HCT116 (cell line): Measurements from ENCODE around the gene GJD3. TPM values are rescaled to one million over a fixed set of nuclear protein-coding genes. Genes with fewer than 3 reads are reported as not detected.
"Not testable (repeated sequence)": the region's sequence is repeated elsewhere in the genome, so short reads cannot be mapped to it uniquely, and the experiment has no call there.

ENCODE experiments used
- ATAC-seq: fragments of 200-7000 bp; cut with Tn5 transposase; 2 replicates; pipeline ENCODE4 v1.9.1; 2020; ENCODE audit warnings: mild to moderate bottlenecking, moderate library complexity
- BruUV-seq: library from RNA; stranded (reverse); fragments of 400-500 nt; replicated peaks from 2 replicates; lab custom pipeline; 2021; lab: Mats Ljungman, UMichigan
- CTCF ChIA-PET: fragments of 300-600 bp; sonication (Branson Sonifier 250); formaldehyde crosslinking; loops from one replicate; lab custom pipeline; 2021; ENCODE audit warnings: antibody characterized with exemption; lab: Charles Lee
- POLR2A ChIA-PET: fragments of 300-600, 350-600 bp; sonication (Branson Sonifier 250); formaldehyde crosslinking; loops from one replicate; lab custom pipeline; 2021; ENCODE audit warnings: antibody characterized with exemption; lab: Charles Lee
- RAD21 ChIA-PET, 2 experiments: fragments of 300-600 bp; sonication (Branson Sonifier 250); formaldehyde crosslinking; loops; one replicate each; lab custom pipeline; 2023; ENCODE audit warnings: low total read pairs in 2 of 2; ENCODE audit not compliant: uncharacterized antibody in 2 of 2, unreplicated experiment in 2 of 2, low non-redundant PET in 1 of 2; lab: Charles Lee
- DNase-seq: peaks from one replicate; pipeline ENCODE4 v3.0.0-alpha.2; 2010; ENCODE audit warnings: low read depth, low spot score
- H2AFZ ChIP-seq: fragments of 200-600 bp; shearing (Covaris generic), sonication (generic); 2 replicates; pipeline ENCODE4 v1.6.1; 2017; ENCODE audit warnings: low read depth, mixed run types, mixed read lengths, antibody characterized with exemption, low read length; ENCODE audit not compliant: poor library complexity, severe bottlenecking
- H3K27ac ChIP-seq: 2 replicates; pipeline ENCODE4 v1.5.1; 2012; ENCODE audit warnings: low read depth, low read length
- H3K27me3 ChIP-seq: fragments of 200-600 bp; sonication (generic); 2 replicates; pipeline ENCODE4 v1.6.1; 2016; ENCODE audit warnings: mixed run types, low read length, mixed read lengths; ENCODE audit not compliant: insufficient read depth
- H3K36me3 ChIP-seq, 2 experiments: fragments of 200-500 bp in 1 of 2; fragments of 200-600 bp in 1 of 2; sonication (Bioruptor generic) in 1 of 2; sonication (generic) in 1 of 2; 2 replicates each; pipeline versions ENCODE4 v1.5.1 to v1.6.1; 2014 to 2016; ENCODE audit warnings: low read length in 2 of 2, inconsistent platforms in 1 of 2, mixed read lengths in 1 of 2, mixed run types in 1 of 2; ENCODE audit not compliant: insufficient read depth in 2 of 2, control insufficient read depth in 1 of 2
- H3K4me1 ChIP-seq, 2 experiments: fragments of 200-600 bp in 1 of 2; sonication (generic) in 1 of 2; 2 replicates each; pipeline versions ENCODE4 v1.5.1 to v1.6.1; 2012 to 2017; ENCODE audit warnings: low read length in 2 of 2, inconsistent platforms in 1 of 2, mild to moderate bottlenecking in 1 of 2, mixed read lengths in 1 of 2, mixed run types in 1 of 2, moderate library complexity in 1 of 2; ENCODE audit not compliant: insufficient read depth in 2 of 2, control insufficient read depth in 1 of 2
- H3K4me2 ChIP-seq: fragments of 200-600 bp; sonication (generic); 2 replicates; pipeline ENCODE4 v1.6.1; 2017; ENCODE audit warnings: mixed run types, low read length, mixed read lengths
- H3K4me3 ChIP-seq, 2 experiments: fragments of 200-600 bp in 1 of 2; sonication (generic) in 1 of 2; replicated peaks in 1 of 2; 2 replicates each; pipeline ENCODE4 v1.5.1; 2011 to 2016; ENCODE audit warnings: low read length in 2 of 2, control low read depth in 1 of 2, low read depth in 1 of 2, mild to moderate bottlenecking in 1 of 2, mixed read lengths in 1 of 2, mixed run types in 1 of 2
- H3K79me2 ChIP-seq: fragments of 200-600 bp; sonication (generic); 2 replicates; pipeline ENCODE4 v1.6.1; 2017; ENCODE audit warnings: mild to moderate bottlenecking, mixed run types, low read length, moderate library complexity, mixed read lengths; ENCODE audit not compliant: insufficient read depth
- H3K9ac ChIP-seq: fragments of 200-600 bp; sonication (generic); 2 replicates; pipeline ENCODE4 v1.6.1; 2016; ENCODE audit warnings: low read length, mixed read lengths
- H3K9me2 ChIP-seq: fragments of 200-600 bp; sonication (generic), shearing (Covaris generic); 2 replicates; pipeline ENCODE4 v1.6.1; 2017; ENCODE audit warnings: mixed run types, mild to moderate bottlenecking, moderate library complexity; ENCODE audit not compliant: insufficient read depth
- H3K9me3 ChIP-seq, 2 experiments: fragments of 200-500 bp in 1 of 2; fragments of 200-600 bp in 1 of 2; sonication (Bioruptor generic) in 1 of 2; sonication (generic) in 1 of 2; 2 replicates each; pipeline ENCODE4 v1.6.1; 2014 to 2017; ENCODE audit warnings: low read length in 2 of 2, mixed read lengths in 2 of 2, inconsistent platforms in 1 of 2, low read depth in 1 of 2, mild to moderate bottlenecking in 1 of 2, mixed run types in 1 of 2, moderate library complexity in 1 of 2; ENCODE audit not compliant: control insufficient read depth in 1 of 2, insufficient read depth in 1 of 2
- H4K20me1 ChIP-seq: fragments of 200-600 bp; sonication (generic), shearing (Covaris generic); 2 replicates; pipeline ENCODE4 v1.6.1; 2017; ENCODE audit warnings: mixed run types, mild to moderate bottlenecking, moderate library complexity; ENCODE audit not compliant: insufficient read depth
- CBX3 ChIP-seq: IDR thresholded peaks from 2 replicates; pipeline ENCODE4 v1.6.1; 2012; ENCODE audit warnings: low read depth
- ELF1 ChIP-seq: IDR thresholded peaks from 2 replicates; pipeline ENCODE4 v1.6.1; 2012; ENCODE audit warnings: low read depth, borderline replicate concordance
- EZH2phosphoT487 ChIP-seq: fragments of 200-600 bp; IDR thresholded peaks from 2 replicates; pipeline ENCODE4 v1.6.1; 2018; ENCODE audit warnings: antibody characterized with exemption, borderline replicate concordance
- FOSL1 ChIP-seq: IDR thresholded peaks from 2 replicates; pipeline ENCODE4 v1.6.1; 2012; ENCODE audit warnings: low read depth
- MAX ChIP-seq: IDR thresholded peaks from 2 replicates; pipeline ENCODE4 v1.6.1; 2012
- POLR2AphosphoS5 ChIP-seq: IDR thresholded peaks from 2 replicates; pipeline ENCODE4 v1.6.1; 2011; ENCODE audit warnings: mild to moderate bottlenecking, low read depth, low read length, moderate library complexity
- RAD21 ChIP-seq: IDR thresholded peaks from 2 replicates; pipeline ENCODE4 v1.6.1; 2012; ENCODE audit warnings: low read depth, mild to moderate bottlenecking
- SP1 ChIP-seq: IDR thresholded peaks from 2 replicates; pipeline ENCODE4 v1.6.1; 2012; ENCODE audit warnings: low read depth
- SRF ChIP-seq: IDR thresholded peaks from 2 replicates; pipeline ENCODE4 v1.6.1; 2012; ENCODE audit warnings: low read depth
- ZFX ChIP-seq: fragments of 450-650 bp; IDR thresholded peaks from 2 replicates; pipeline ENCODE4 v1.6.1; 2017
- intact Hi-C: fragments of 100-400 bp; cut with micrococcal nuclease; formaldehyde crosslinking; loops from 2 replicates; pipeline ENCODE4 v1.10.0; 2022
- total RNA-seq: library from RNA; stranded (reverse); gene quantifications from one replicate; pipeline ENCODE4 v1.2.1, GENCODE V29; 2021; ENCODE audit not compliant: unreplicated experiment
- TF ChIP-seq, protein P1 (sequence below): IDR thresholded peaks from 2 replicates; pipeline ENCODE4 v1.6.1; 2012

Gene GJD3
- total RNA-seq, 1 experiment from 2014 or later, result not detected

DNA sequence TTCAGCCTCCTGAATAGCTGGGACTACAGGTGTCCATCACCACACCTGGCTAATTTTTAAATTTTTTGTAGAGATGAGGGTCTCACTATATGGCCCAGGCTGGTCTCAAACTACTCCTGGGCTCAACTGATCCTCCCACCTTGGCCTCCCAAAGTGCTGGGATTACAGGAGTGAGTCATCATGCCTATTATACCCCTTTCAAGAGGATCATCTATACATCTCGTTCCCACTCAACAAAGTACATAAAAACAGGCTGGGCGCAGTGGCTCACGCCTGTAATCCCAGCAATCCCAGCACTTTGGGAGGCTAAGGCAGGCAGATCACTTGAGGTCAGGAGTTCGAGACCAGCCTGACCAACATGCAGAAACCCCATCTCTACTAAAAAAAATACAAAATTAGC is 49.8 kb upstream of the GJD3 start:
- RAD21 ChIA-PET, H3K9me2 ChIP-seq, ATAC-seq, H3K27me3 ChIP-seq, DNase-seq, H4K20me1 ChIP-seq, H3K4me2 ChIP-seq, POLR2A ChIA-PET, H3K4me3 ChIP-seq, H3K9ac ChIP-seq, H3K27ac ChIP-seq, H3K9me3 ChIP-seq, H2AFZ ChIP-seq, intact Hi-C loops, BruUV-seq: not testable (repeated sequence)
- CTCF ChIA-PET, result interaction anchor here (1.3 kb wide), 1 partner anchor 41 kb away, joined by 3 read pairs; no protein-coding TSS in a partner anchor
- H3K79me2 ChIP-seq, result peaks cover 81% of the 10 kb centered on the region
- H3K36me3 ChIP-seq, result peaks cover 45 to 66% of the 10 kb centered on the region in 2 experiments
- peaks cover 10 to 26% of the 10 kb centered on the region in 2 experiments; a peak in 3 of 4 replicates for H3K4me1 ChIP-seq

GRCh38 chr17:40412880-40413279 is 48.3 kb upstream of the GJD3 start:
- H3K27ac ChIP-seq, result no peak overlapping the region
- TF ChIP-seq ELF1 (no peak), CBX3 (no peak), RAD21 (no peak), SRF (no peak), FOSL1 (no peak), ZFX (no peak), POLR2AphosphoS5 (no peak), MAX (no peak), SP1 (no peak), EZH2phosphoT487 (no peak)
- TF ChIP-seq, protein P1, sequence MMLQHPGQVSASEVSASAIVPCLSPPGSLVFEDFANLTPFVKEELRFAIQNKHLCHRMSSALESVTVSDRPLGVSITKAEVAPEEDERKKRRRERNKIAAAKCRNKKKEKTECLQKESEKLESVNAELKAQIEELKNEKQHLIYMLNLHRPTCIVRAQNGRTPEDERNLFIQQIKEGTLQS, result no peak
- TF ChIP-seq, all 23 proteins: peak for 0
- DNase-seq (no peak), ATAC-seq (no peak)
- Histone ChIP-seq H3K4me1 (peaks cover 7 to 16% of the 10 kb centered on the region in 2 experiments; a peak in 3 of 4 replicates), H3K9me2 (no peaks in the 10 kb centered on the region), H2AFZ (no peak overlapping the region), H3K9me3 (no peaks in the 10 kb centered on the region), H4K20me1 (peaks cover 4% of the 10 kb centered on the region; the same call in 1 of the 2 replicates), H3K27me3 (no peaks in the 10 kb centered on the region), H3K9ac (no peak overlapping the region), H3K79me2 (peaks cover 91% of the 10 kb centered on the region), H3K4me2 (no peak overlapping the region), H3K36me3 (peaks cover 55 to 72% of the 10 kb centered on the region in 2 experiments), H3K4me3 (no peak overlapping the region)
- ChIA-PET CTCF (no interaction called here), RAD21 (no interaction called here), POLR2A (no interaction called here)
- no TSS peak for BruUV-seq
- intact Hi-C loops, result no loop called here
